ENCODE results near the gene PPIH. TPM values are rescaled to one million over a fixed set of nuclear protein-coding genes. Genes with fewer than 3 reads are reported as not detected.
"Not testable (repeated sequence)": the region's sequence is repeated elsewhere in the genome, so short reads cannot be mapped to it uniquely, and the experiment has no call there.

Gene PPIH
- polyA plus RNA-seq, 1 donor from 2014 or later = 85.0 TPM

- TF ChIP-seq MXI1 (conservative IDR thresholded peaks at IDR 0.05; ENCODE audit: poor library complexity, severe bottlenecking) (no peak), TAF1 (IDR thresholded peaks at IDR 0.05; ENCODE audit: low read depth) (no peak), EP300 (conservative IDR thresholded peaks at IDR 0.05; ENCODE audit: poor library complexity, severe bottlenecking) (no peak), CTCF (IDR thresholded peaks at IDR 0.05; ENCODE audit: poor library complexity, severe bottlenecking) (no peak), REST (IDR thresholded peaks at IDR 0.05; ENCODE audit: borderline replicate concordance) (no peak), RAD21 (conservative IDR thresholded peaks at IDR 0.05) (no peak), POLR2AphosphoS5 (IDR thresholded peaks at IDR 0.05) (no peak), EZH2 (IDR thresholded peaks at IDR 0.05; ENCODE audit: borderline replicate concordance, insufficient read depth, low read length, poor library complexity, severe bottlenecking) (no peak), SMC3 (conservative IDR thresholded peaks at IDR 0.05; ENCODE audit: poor library complexity) (no peak)
- Histone ChIP-seq H3K27me3 (ENCODE audit: insufficient read depth, low read depth, low read length) (no peaks in the 10 kb centered on the region), H3K9ac (ENCODE audit: low read length) (no peak overlapping the region), H4K20me1 (ENCODE audit: insufficient read depth) (no peaks in the 10 kb centered on the region), H3K9me2 (ENCODE audit: insufficient read depth, low read length) (no peaks in the 10 kb centered on the region), H2AFZ (ENCODE audit: low read depth, low read length) (no peak overlapping the region), H3K9me3 (ENCODE audit: low read length) (no peaks in the 10 kb centered on the region), H3K4me2 (ENCODE audit: low read length) (no peak overlapping the region), H3K79me2 (replicated peaks; ENCODE audit: insufficient read depth, low read length) (no peaks in the 10 kb centered on the region), H3K27ac (ENCODE audit: low read length) (no peak overlapping the region), H3K4me3 (ENCODE audit: low read length) (no peak overlapping the region), H3K36me3 (ENCODE audit: insufficient read depth, low read length) (no peaks in the 10 kb centered on the region), H3F3A (ENCODE audit: insufficient read depth, low read length, poor library complexity, severe bottlenecking) (no peaks in the 10 kb centered on the region)
Observed at GRCh38 chr1:42720868-42721267, 62.6 kb downstream of the PPIH start.

- Histone ChIP-seq H3K9ac (ENCODE audit: low read length) (no peak overlapping the region), H3K9me3 (ENCODE audit: low read length) (no peaks in the 10 kb centered on the region), H3K4me2 (ENCODE audit: low read length) (no peak overlapping the region), H3K4me3 (ENCODE audit: low read length) (no peak overlapping the region), H3K36me3 (ENCODE audit: insufficient read depth, low read length) (no peaks in the 10 kb centered on the region), H3K27me3 (ENCODE audit: insufficient read depth, low read depth, low read length) (no peaks in the 10 kb centered on the region), H3K79me2 (replicated peaks; ENCODE audit: insufficient read depth, low read length) (no peaks in the 10 kb centered on the region), H3F3A (ENCODE audit: insufficient read depth, low read length, poor library complexity, severe bottlenecking) (no peaks in the 10 kb centered on the region), H3K27ac (ENCODE audit: low read length) (no peak overlapping the region), H3K9me2 (ENCODE audit: insufficient read depth, low read length) (no peaks in the 10 kb centered on the region), H2AFZ (ENCODE audit: low read depth, low read length) (no peak overlapping the region), H4K20me1 (ENCODE audit: insufficient read depth) (no peaks in the 10 kb centered on the region)
- no peak for TF ChIP-seq RAD21 (conservative IDR thresholded peaks at IDR 0.05)
- TF ChIP-seq EZH2 (IDR thresholded peaks at IDR 0.05; ENCODE audit: borderline replicate concordance, insufficient read depth, low read length, poor library complexity, severe bottlenecking) = no peak
- TF ChIP-seq SMC3 (conservative IDR thresholded peaks at IDR 0.05; ENCODE audit: poor library complexity) = no peak
- TF ChIP-seq CTCF (IDR thresholded peaks at IDR 0.05; ENCODE audit: poor library complexity, severe bottlenecking) = no peak
- no peak for TF ChIP-seq MXI1 (conservative IDR thresholded peaks at IDR 0.05; ENCODE audit: poor library complexity, severe bottlenecking)
- no peak for TF ChIP-seq EP300 (conservative IDR thresholded peaks at IDR 0.05; ENCODE audit: poor library complexity, severe bottlenecking)
Observed at GRCh38 chr1:42721926-42722325, 63.7 kb downstream of the PPIH start.

- not testable (repeated sequence) for H3F3A ChIP-seq (ENCODE audit: insufficient read depth, low read length, poor library complexity, severe bottlenecking); H2AFZ ChIP-seq (ENCODE audit: low read depth, low read length); H3K9me3 ChIP-seq (ENCODE audit: low read length); H3K27me3 ChIP-seq (ENCODE audit: insufficient read depth, low read depth, low read length); H3K27ac ChIP-seq (ENCODE audit: low read length); H3K79me2 ChIP-seq (replicated peaks; ENCODE audit: insufficient read depth, low read length); H3K4me2 ChIP-seq (ENCODE audit: low read length); H3K9me2 ChIP-seq (ENCODE audit: insufficient read depth, low read length); H4K20me1 ChIP-seq (ENCODE audit: insufficient read depth); H3K9ac ChIP-seq (ENCODE audit: low read length); H3K36me3 ChIP-seq (ENCODE audit: insufficient read depth, low read length); H3K4me3 ChIP-seq (ENCODE audit: low read length)
Observed at GRCh38 chr1:42722403-42722802, 64.2 kb downstream of the PPIH start.

All from neural cell (in vitro differentiated cells).